HCT116 (cell line): ENCODE measurements around the gene ICAM1. TPM values are rescaled to one million over a fixed set of nuclear protein-coding genes. Genes with fewer than 3 reads are reported as not detected.

Source experiments
- ATAC-seq: fragments of 200-7000 bp; cut with Tn5 transposase; 2 replicates; pipeline ENCODE4 v1.9.1; 2020; ENCODE audit warnings: mild to moderate bottlenecking, moderate library complexity
- BruUV-seq: library from RNA; stranded (reverse); fragments of 400-500 nt; replicated peaks from 2 replicates; lab custom pipeline; 2021; lab: Mats Ljungman, UMichigan
- CTCF ChIA-PET: fragments of 300-600 bp; sonication (Branson Sonifier 250); formaldehyde crosslinking; loops from one replicate; lab custom pipeline; 2021; ENCODE audit warnings: antibody characterized with exemption; lab: Charles Lee
- POLR2A ChIA-PET: fragments of 300-600, 350-600 bp; sonication (Branson Sonifier 250); formaldehyde crosslinking; loops from one replicate; lab custom pipeline; 2021; ENCODE audit warnings: antibody characterized with exemption; lab: Charles Lee
- RAD21 ChIA-PET, 2 experiments: fragments of 300-600 bp; sonication (Branson Sonifier 250); formaldehyde crosslinking; loops; one replicate each; lab custom pipeline; 2023; ENCODE audit warnings: low total read pairs in 2 of 2; ENCODE audit not compliant: uncharacterized antibody in 2 of 2, unreplicated experiment in 2 of 2, low non-redundant PET in 1 of 2; lab: Charles Lee
- DNase-seq: peaks from one replicate; pipeline ENCODE4 v3.0.0-alpha.2; 2010; ENCODE audit warnings: low read depth, low spot score
- H2AFZ ChIP-seq: fragments of 200-600 bp; shearing (Covaris generic), sonication (generic); 2 replicates; pipeline ENCODE4 v1.6.1; 2017; ENCODE audit warnings: low read depth, mixed run types, mixed read lengths, antibody characterized with exemption, low read length; ENCODE audit not compliant: poor library complexity, severe bottlenecking
- H3K27ac ChIP-seq: 2 replicates; pipeline ENCODE4 v1.5.1; 2012; ENCODE audit warnings: low read depth, low read length
- H3K27me3 ChIP-seq: fragments of 200-600 bp; sonication (generic); 2 replicates; pipeline ENCODE4 v1.6.1; 2016; ENCODE audit warnings: mixed run types, low read length, mixed read lengths; ENCODE audit not compliant: insufficient read depth
- H3K36me3 ChIP-seq, 2 experiments: fragments of 200-500 bp in 1 of 2; fragments of 200-600 bp in 1 of 2; sonication (Bioruptor generic) in 1 of 2; sonication (generic) in 1 of 2; 2 replicates each; pipeline versions ENCODE4 v1.5.1 to v1.6.1; 2014 to 2016; ENCODE audit warnings: low read length in 2 of 2, inconsistent platforms in 1 of 2, mixed read lengths in 1 of 2, mixed run types in 1 of 2; ENCODE audit not compliant: insufficient read depth in 2 of 2, control insufficient read depth in 1 of 2
- H3K4me1 ChIP-seq, 2 experiments: fragments of 200-600 bp in 1 of 2; sonication (generic) in 1 of 2; 2 replicates each; pipeline versions ENCODE4 v1.5.1 to v1.6.1; 2012 to 2017; ENCODE audit warnings: low read length in 2 of 2, inconsistent platforms in 1 of 2, mild to moderate bottlenecking in 1 of 2, mixed read lengths in 1 of 2, mixed run types in 1 of 2, moderate library complexity in 1 of 2; ENCODE audit not compliant: insufficient read depth in 2 of 2, control insufficient read depth in 1 of 2
- H3K4me2 ChIP-seq: fragments of 200-600 bp; sonication (generic); 2 replicates; pipeline ENCODE4 v1.6.1; 2017; ENCODE audit warnings: mixed run types, low read length, mixed read lengths
- H3K4me3 ChIP-seq, 2 experiments: fragments of 200-600 bp in 1 of 2; sonication (generic) in 1 of 2; replicated peaks in 1 of 2; 2 replicates each; pipeline ENCODE4 v1.5.1; 2011 to 2016; ENCODE audit warnings: low read length in 2 of 2, control low read depth in 1 of 2, low read depth in 1 of 2, mild to moderate bottlenecking in 1 of 2, mixed read lengths in 1 of 2, mixed run types in 1 of 2
- H3K79me2 ChIP-seq: fragments of 200-600 bp; sonication (generic); 2 replicates; pipeline ENCODE4 v1.6.1; 2017; ENCODE audit warnings: mild to moderate bottlenecking, mixed run types, low read length, moderate library complexity, mixed read lengths; ENCODE audit not compliant: insufficient read depth
- H3K9ac ChIP-seq: fragments of 200-600 bp; sonication (generic); 2 replicates; pipeline ENCODE4 v1.6.1; 2016; ENCODE audit warnings: low read length, mixed read lengths
- H3K9me2 ChIP-seq: fragments of 200-600 bp; sonication (generic), shearing (Covaris generic); 2 replicates; pipeline ENCODE4 v1.6.1; 2017; ENCODE audit warnings: mixed run types, mild to moderate bottlenecking, moderate library complexity; ENCODE audit not compliant: insufficient read depth
- H3K9me3 ChIP-seq, 2 experiments: fragments of 200-500 bp in 1 of 2; fragments of 200-600 bp in 1 of 2; sonication (Bioruptor generic) in 1 of 2; sonication (generic) in 1 of 2; 2 replicates each; pipeline ENCODE4 v1.6.1; 2014 to 2017; ENCODE audit warnings: low read length in 2 of 2, mixed read lengths in 2 of 2, inconsistent platforms in 1 of 2, low read depth in 1 of 2, mild to moderate bottlenecking in 1 of 2, mixed run types in 1 of 2, moderate library complexity in 1 of 2; ENCODE audit not compliant: control insufficient read depth in 1 of 2, insufficient read depth in 1 of 2
- H4K20me1 ChIP-seq: fragments of 200-600 bp; sonication (generic), shearing (Covaris generic); 2 replicates; pipeline ENCODE4 v1.6.1; 2017; ENCODE audit warnings: mixed run types, mild to moderate bottlenecking, moderate library complexity; ENCODE audit not compliant: insufficient read depth
- ELF1 ChIP-seq: IDR thresholded peaks from 2 replicates; pipeline ENCODE4 v1.6.1; 2012; ENCODE audit warnings: low read depth, borderline replicate concordance
- EZH2phosphoT487 ChIP-seq: fragments of 200-600 bp; IDR thresholded peaks from 2 replicates; pipeline ENCODE4 v1.6.1; 2018; ENCODE audit warnings: antibody characterized with exemption, borderline replicate concordance
- FOSL1 ChIP-seq: IDR thresholded peaks from 2 replicates; pipeline ENCODE4 v1.6.1; 2012; ENCODE audit warnings: low read depth
- JUND ChIP-seq: IDR thresholded peaks from 2 replicates; pipeline ENCODE4 v1.6.1; 2012
- MAX ChIP-seq: IDR thresholded peaks from 2 replicates; pipeline ENCODE4 v1.6.1; 2012
- REST ChIP-seq: IDR thresholded peaks from 2 replicates; pipeline ENCODE4 v1.6.1; 2012; ENCODE audit warnings: low read depth
- SRF ChIP-seq: IDR thresholded peaks from 2 replicates; pipeline ENCODE4 v1.6.1; 2012; ENCODE audit warnings: low read depth
- YY1 ChIP-seq: IDR thresholded peaks from 2 replicates; pipeline ENCODE4 v1.6.1; 2011; ENCODE audit warnings: low read length, low read depth, moderate library complexity, mild to moderate bottlenecking; ENCODE audit not compliant: insufficient replicate concordance; ENCODE audit errors: extremely low read depth
- ZNF274 ChIP-seq: fragments of 200-500 bp; sonication (Bioruptor generic); IDR thresholded peaks from 2 replicates; pipeline ENCODE4 v1.6.1; 2014; ENCODE audit warnings: mild to moderate bottlenecking, low read depth, low read length, inconsistent platforms
- intact Hi-C: fragments of 100-400 bp; cut with micrococcal nuclease; formaldehyde crosslinking; loops from 2 replicates; pipeline ENCODE4 v1.10.0; 2022
- total RNA-seq: library from RNA; stranded (reverse); gene quantifications from one replicate; pipeline ENCODE4 v1.2.1, GENCODE V29; 2021; ENCODE audit not compliant: unreplicated experiment

Gene ICAM1
- total RNA-seq, 1 experiment from 2014 or later = 5.0 TPM

GRCh38 chr19:10327793-10328192, 56.9 kb downstream of the ICAM1 start:
- POLR2A ChIA-PET = no interaction called here
- H2AFZ ChIP-seq = no peak overlapping the region
- RAD21 ChIA-PET = no interaction called here
- peaks cover 54% of the 10 kb centered on the region for H3K79me2 ChIP-seq
- no peak overlapping the region for H3K27ac ChIP-seq
- no TSS peak for BruUV-seq
- ATAC-seq (no peak), DNase-seq (no peak)
- no peaks in the 10 kb centered on the region for H3K9me3 ChIP-seq
- CTCF ChIA-PET = no interaction called here
- H3K4me3 ChIP-seq = no peak overlapping the region
- TF ChIP-seq ELF1 (no peak), ZNF274 (no peak), REST (no peak), JUND (no peak), EZH2phosphoT487 (no peak), MAX (no peak), YY1 (no peak), SRF (no peak), FOSL1 (no peak)
- H4K20me1 ChIP-seq = no peaks in the 10 kb centered on the region
- no peaks in the 10 kb centered on the region for H3K9me2 ChIP-seq
- intact Hi-C loops = no loop called here
- peaks cover 6 to 11% of the 10 kb centered on the region in 2 experiments; a peak in 3 of 4 replicates for H3K4me1 ChIP-seq
- H3K9ac ChIP-seq = no peak overlapping the region
- no peaks in the 10 kb centered on the region for H3K27me3 ChIP-seq
- H3K4me2 ChIP-seq = no peak overlapping the region
- H3K36me3 ChIP-seq = peaks cover 32 to 48% of the 10 kb centered on the region in 2 experiments
